ENCODE results near the gene GLIS1. TPM values are rescaled to one million over a fixed set of nuclear protein-coding genes. Genes with fewer than 3 reads are reported as not detected.
A peak's percentile ranks its signal among the peaks of the same experiment; 100 is the strongest.
"Not testable (repeated sequence)": the region's sequence is repeated elsewhere in the genome, so short reads cannot be mapped to it uniquely, and the experiment has no call there.

The GLIS1 gene
- total RNA-seq, 1 donor from 2014 or later: not detected

- Histone ChIP-seq H3K4me1 (no peaks in the 10 kb centered on the region), H3K4me3 (no peak overlapping the region), H3K36me3 (no peaks in the 10 kb centered on the region), H3K27ac (no peak overlapping the region), H3K27me3 (no peaks in the 10 kb centered on the region), H3K9me3 (no peaks in the 10 kb centered on the region)
- DNase-seq (ENCODE audit: low spot score in 2 of 2): no peak
- TF ChIP-seq CTCF (IDR thresholded peaks at IDR 0.05): no peak
- intact Hi-C loops (cut with DNase I): no loop called here
Measured at GRCh38 chr1:53763911-53764310, 24.9 kb upstream of the GLIS1 start.

- no peak overlapping the region for H3K27ac ChIP-seq
- no peaks in the 10 kb centered on the region for H3K36me3 ChIP-seq
- no peaks in the 10 kb centered on the region for H3K9me3 ChIP-seq
- no peaks in the 10 kb centered on the region for H3K27me3 ChIP-seq
- intact Hi-C loops (cut with DNase I): no loop called here
- no peak for TF ChIP-seq CTCF (IDR thresholded peaks at IDR 0.05)
- no peak overlapping the region for H3K4me3 ChIP-seq
- no peak for DNase-seq (ENCODE audit: low spot score in 2 of 2)
- H3K4me1 ChIP-seq: no peaks in the 10 kb centered on the region
Measured at GRCh38 chr1:53763461-53763860, 24.5 kb upstream of the GLIS1 start.

- H3K36me3 ChIP-seq; H3K27ac ChIP-seq; DNase-seq (ENCODE audit: low spot score in 2 of 2); intact Hi-C loops (cut with DNase I); H3K4me3 ChIP-seq; H3K27me3 ChIP-seq; H3K9me3 ChIP-seq; H3K4me1 ChIP-seq: not testable (repeated sequence)
Measured at GRCh38 chr1:53760497-53760896, 21.5 kb upstream of the GLIS1 start.

- TF ChIP-seq CTCF (IDR thresholded peaks at IDR 0.05): no peak
- no peaks in the 10 kb centered on the region for H3K4me1 ChIP-seq
- intact Hi-C loops (cut with DNase I): no loop called here
- no peaks in the 10 kb centered on the region for H3K9me3 ChIP-seq
- no peaks in the 10 kb centered on the region for H3K36me3 ChIP-seq
- DNase-seq (ENCODE audit: low spot score in 2 of 2): no peak
- H3K27ac ChIP-seq: no peak overlapping the region
- H3K27me3 ChIP-seq: no peaks in the 10 kb centered on the region
- no peak overlapping the region for H3K4me3 ChIP-seq
Measured at GRCh38 chr1:53755874-53756273, 16.9 kb upstream of the GLIS1 start.

GRCh38 chr1:53754484-53755312, 15.7 kb upstream of the GLIS1 start:
- Histone ChIP-seq H3K27me3 (no peaks in the 10 kb centered on the region), H3K9me3 (no peaks in the 10 kb centered on the region), H3K4me3 (no peak overlapping the region), H3K27ac (no peak overlapping the region), H3K4me1 (no peaks in the 10 kb centered on the region), H3K36me3 (no peaks in the 10 kb centered on the region)
- no peak for DNase-seq (ENCODE audit: low spot score in 2 of 2)
- peak; percentile 32 to 56 (median 44) for TF ChIP-seq CTCF (IDR thresholded peaks at IDR 0.05)
- intact Hi-C loops (cut with DNase I): loop anchor here (1.0 kb wide), 1 partner anchor 269 kb away; no protein-coding TSS in a partner anchor

- no peaks in the 10 kb centered on the region for H3K27me3 ChIP-seq
- no peaks in the 10 kb centered on the region for H3K9me3 ChIP-seq
- no peak overlapping the region for H3K4me3 ChIP-seq
- no peak for TF ChIP-seq CTCF (IDR thresholded peaks at IDR 0.05)
- no peaks in the 10 kb centered on the region for H3K4me1 ChIP-seq
- no peak overlapping the region for H3K27ac ChIP-seq
- DNase-seq (ENCODE audit: low spot score in 2 of 2): no peak
- no peaks in the 10 kb centered on the region for H3K36me3 ChIP-seq
- intact Hi-C loops (cut with DNase I): no loop called here
Measured at GRCh38 chr1:53752281-53752680, 13.3 kb upstream of the GLIS1 start.
